Fibroblast of mammary gland (primary cell): ENCODE measurements around the gene NAALAD2.

Experiments
- DNase-seq: peaks from one replicate; pipeline ENCODE4 v3.0.0-alpha.2; 2010; ENCODE audit warnings: low read depth
- H3K4me3 ChIP-seq: 2 replicates; pipeline ENCODE4 v1.5.1; 2011; ENCODE audit warnings: low read depth, mild to moderate bottlenecking, low read length, moderate library complexity; ENCODE audit not compliant: control insufficient read depth
- TF ChIP-seq, protein P1 (sequence below): conservative IDR thresholded peaks from 2 replicates; pipeline ENCODE4 v1.5.1; 2011; ENCODE audit warnings: low read depth, low read length, inconsistent platforms; ENCODE audit not compliant: control insufficient read depth, insufficient read depth

The NAALAD2 gene

GRCh38 chr11:90213322-90213721, 78.9 kb downstream of the NAALAD2 start:
- TF ChIP-seq, protein P1, sequence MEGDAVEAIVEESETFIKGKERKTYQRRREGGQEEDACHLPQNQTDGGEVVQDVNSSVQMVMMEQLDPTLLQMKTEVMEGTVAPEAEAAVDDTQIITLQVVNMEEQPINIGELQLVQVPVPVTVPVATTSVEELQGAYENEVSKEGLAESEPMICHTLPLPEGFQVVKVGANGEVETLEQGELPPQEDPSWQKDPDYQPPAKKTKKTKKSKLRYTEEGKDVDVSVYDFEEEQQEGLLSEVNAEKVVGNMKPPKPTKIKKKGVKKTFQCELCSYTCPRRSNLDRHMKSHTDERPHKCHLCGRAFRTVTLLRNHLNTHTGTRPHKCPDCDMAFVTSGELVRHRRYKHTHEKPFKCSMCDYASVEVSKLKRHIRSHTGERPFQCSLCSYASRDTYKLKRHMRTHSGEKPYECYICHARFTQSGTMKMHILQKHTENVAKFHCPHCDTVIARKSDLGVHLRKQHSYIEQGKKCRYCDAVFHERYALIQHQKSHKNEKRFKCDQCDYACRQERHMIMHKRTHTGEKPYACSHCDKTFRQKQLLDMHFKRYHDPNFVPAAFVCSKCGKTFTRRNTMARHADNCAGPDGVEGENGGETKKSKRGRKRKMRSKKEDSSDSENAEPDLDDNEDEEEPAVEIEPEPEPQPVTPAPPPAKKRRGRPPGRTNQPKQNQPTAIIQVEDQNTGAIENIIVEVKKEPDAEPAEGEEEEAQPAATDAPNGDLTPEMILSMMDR: no peak
- no peak overlapping the region for H3K4me3 ChIP-seq
- DNase-seq: no peak

DNA sequence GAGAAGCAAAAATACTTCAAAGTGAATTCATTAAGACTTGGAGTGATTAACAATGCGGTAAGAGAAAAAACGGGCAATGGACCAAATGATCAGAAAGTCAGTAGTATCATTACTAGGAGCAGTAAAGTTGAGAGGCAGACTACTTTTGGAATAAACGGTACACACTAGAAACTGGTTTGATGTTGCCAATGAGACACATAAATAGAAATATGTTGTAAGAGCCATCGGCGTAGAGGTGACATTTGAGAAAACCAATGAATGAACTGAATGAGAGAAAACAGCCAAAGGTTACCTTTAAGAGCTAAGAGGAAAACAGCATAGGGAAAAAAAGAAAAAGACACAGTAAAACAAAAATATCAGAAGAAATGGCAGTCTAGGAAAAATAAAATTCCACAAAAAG, 82.1 kb downstream of the NAALAD2 start:
- TF ChIP-seq, protein P1: no peak
- H3K4me3 ChIP-seq: no peak overlapping the region
- no peak for DNase-seq

- DNase-seq: no peak
- no peak overlapping the region for H3K4me3 ChIP-seq
- TF ChIP-seq, protein P1: no peak
Measured at GRCh38 chr11:90218606-90219005, 84.1 kb downstream of the NAALAD2 start.

DNA sequence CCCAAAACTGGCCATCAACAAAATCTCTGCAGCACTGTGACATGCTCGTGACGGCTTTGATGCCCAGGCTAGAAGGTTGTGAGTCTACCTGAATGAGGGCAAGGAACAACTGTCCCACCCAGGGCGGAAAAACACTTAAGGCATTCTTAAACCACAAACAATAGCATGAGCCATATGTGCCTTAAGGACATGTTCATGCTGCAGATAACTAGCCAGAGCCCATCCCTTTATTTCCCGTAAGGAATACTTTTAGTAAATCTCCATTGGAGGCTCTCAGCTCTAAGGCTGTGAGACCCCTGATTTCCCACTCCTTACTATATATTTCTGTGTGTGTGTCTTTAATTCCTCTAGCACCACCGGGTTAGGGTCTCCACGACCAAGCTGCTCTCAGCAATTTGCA, 85.0 kb downstream of the NAALAD2 start:
- TF ChIP-seq, protein P1: no peak
- H3K4me3 ChIP-seq: no peak overlapping the region
- no peak for DNase-seq

GRCh38 chr11:90220391-90220790, 85.9 kb downstream of the NAALAD2 start:
- no peak overlapping the region for H3K4me3 ChIP-seq
- DNase-seq: peak; percentile 81
- TF ChIP-seq, protein P1: no peak

DNA sequence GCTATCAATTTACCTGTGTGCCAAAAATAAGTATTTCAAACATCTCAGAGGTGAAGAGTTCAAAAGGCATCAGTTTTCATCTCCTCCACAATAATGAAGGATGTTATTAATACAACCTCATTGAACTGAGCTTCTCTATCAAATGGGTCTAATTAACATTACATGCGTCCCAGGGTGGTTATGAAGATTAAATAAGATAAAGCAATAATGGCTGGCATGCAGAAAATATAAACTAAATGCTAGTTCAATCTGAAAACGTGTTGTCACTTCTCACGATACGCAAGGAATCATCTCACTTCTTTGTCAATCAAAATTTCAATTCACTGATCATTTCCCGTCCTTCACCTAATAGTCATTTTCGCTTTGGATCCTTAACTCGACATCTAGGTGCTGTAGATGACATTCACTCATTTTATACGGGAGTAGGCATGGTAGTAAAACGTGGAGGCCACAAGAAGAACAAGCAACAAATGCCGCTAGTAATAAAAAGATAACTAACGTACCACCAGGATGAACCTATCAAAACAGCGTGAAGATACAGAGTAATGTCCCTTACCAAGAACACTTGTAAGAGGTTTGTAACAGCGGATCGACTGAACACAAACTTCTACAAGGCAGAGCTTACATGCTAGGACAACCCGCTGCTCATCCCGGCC, 87.5 kb downstream of the NAALAD2 start:
- TF ChIP-seq, protein P1: no peak
- no peak for DNase-seq
- peak overlapping the region; percentile 91 for H3K4me3 ChIP-seq
